ENCODE measurements around the gene SNED1.

- TF ChIP-seq CTCF (IDR thresholded peaks at IDR 0.05) (no peak), POLR2A (IDR thresholded peaks at IDR 0.05) (no peak)
Observed at GRCh38 chr2:240970816-240971215, 27.6 kb upstream of the SNED1 start.
